ENCODE data around the gene TNFAIP8L1.

- TF ChIP-seq CTCF (IDR thresholded peaks at IDR 0.05; ENCODE audit: low read length): no peak
- no peak for TF ChIP-seq EZH2 (IDR thresholded peaks at IDR 0.05; ENCODE audit: borderline replicate concordance, low read length)
Measured at GRCh38 chr19:4669723-4670480, 30.6 kb downstream of the TNFAIP8L1 start, which contains the start of gene MYDGF.

Measured in OCI-LY1 (cell line).